Measurements from ENCODE around the gene ECI1.

DNA sequence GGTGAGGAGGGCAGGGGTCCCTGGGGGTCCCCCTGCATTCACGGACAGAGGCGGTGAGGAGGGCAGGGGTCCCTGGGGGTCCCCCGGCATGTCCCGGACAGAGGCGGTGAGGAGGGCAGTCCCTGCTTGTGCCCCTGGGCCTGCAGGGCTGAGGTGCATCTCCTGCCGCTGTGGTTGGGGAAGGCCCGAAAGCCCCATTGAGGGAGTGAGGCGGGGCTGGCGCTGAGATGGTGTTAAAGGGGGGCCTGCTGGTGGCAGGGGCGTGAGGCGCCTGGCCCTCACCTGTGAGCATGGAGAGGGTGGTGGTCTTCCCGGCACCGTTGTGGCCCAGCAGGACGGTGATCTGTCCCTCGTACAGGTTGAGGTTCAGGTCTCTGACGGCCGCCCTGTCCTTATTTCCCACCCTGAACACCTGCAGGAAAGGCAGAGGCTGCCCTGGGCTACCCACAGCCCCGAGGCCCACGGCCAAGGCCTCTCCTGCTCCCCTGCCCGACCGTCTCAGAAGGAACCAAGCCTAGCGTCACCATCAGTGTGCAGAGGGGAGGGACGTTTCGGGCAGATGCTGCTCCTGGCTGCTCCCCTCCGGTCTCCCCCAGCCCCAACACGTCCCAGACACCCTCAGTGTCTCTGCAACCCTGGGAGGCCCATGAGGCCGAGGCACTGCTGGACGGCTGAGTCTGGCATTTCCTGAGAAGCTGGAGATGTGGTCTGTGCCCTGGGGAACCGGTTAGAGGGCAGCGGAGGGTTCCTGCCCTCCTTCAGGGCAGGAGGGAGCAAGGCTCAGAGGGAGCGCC lies 47.9 kb upstream of the ECI1 start:
- TF ChIP-seq, protein P1, sequence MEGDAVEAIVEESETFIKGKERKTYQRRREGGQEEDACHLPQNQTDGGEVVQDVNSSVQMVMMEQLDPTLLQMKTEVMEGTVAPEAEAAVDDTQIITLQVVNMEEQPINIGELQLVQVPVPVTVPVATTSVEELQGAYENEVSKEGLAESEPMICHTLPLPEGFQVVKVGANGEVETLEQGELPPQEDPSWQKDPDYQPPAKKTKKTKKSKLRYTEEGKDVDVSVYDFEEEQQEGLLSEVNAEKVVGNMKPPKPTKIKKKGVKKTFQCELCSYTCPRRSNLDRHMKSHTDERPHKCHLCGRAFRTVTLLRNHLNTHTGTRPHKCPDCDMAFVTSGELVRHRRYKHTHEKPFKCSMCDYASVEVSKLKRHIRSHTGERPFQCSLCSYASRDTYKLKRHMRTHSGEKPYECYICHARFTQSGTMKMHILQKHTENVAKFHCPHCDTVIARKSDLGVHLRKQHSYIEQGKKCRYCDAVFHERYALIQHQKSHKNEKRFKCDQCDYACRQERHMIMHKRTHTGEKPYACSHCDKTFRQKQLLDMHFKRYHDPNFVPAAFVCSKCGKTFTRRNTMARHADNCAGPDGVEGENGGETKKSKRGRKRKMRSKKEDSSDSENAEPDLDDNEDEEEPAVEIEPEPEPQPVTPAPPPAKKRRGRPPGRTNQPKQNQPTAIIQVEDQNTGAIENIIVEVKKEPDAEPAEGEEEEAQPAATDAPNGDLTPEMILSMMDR (IDR thresholded peaks at IDR 0.05) = no peak
- no peak for TF ChIP-seq POLR2A (IDR thresholded peaks at IDR 0.05)

All from body of pancreas (tissue), 4 donors.